ENCODE data around the gene OR6K2. TPM values are rescaled to one million over a fixed set of nuclear protein-coding genes. Genes with fewer than 3 reads are reported as not detected.

The OR6K2 gene
- total RNA-seq, 3 donors from 2014 or later (not counting 1 experiment from before 2014, with no cell fraction given): not detected

DNA sequence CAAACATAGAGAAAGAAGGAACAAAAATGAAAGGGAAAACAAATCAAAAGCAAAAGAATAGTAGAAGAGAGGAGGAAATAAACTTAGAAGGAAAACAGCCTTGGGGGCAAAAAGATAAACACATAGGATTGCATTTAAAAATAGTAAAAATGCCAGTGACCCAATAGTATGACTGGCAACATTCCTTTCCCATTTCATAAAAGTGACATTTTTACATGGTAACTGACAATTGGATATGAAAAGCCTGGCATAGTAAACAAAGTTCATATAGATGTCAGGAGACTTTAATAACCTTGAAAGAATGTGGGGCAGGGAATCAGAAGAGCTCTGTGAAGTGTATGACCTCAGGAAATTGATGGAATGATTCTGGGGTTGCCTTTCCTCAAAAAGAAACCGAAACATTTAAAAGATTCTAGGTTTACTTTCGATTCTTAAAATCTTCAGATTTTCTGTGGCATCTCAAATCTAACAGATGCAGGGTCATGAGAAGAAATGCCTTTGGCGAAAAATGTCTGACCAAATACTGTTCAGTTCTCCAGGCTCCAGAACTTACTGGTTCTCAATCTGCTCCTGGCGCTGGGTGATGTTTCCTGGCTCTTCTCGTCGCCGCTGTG lies 47.6 kb downstream of the OR6K2 start:
- Mint-ChIP-seq H3K36me3 (no peaks in the 10 kb centered on the region), H3K9me3 (no peaks in the 10 kb centered on the region), H3K4me1 (no peaks in the 10 kb centered on the region), H3K27ac (no peak overlapping the region), H3K4me3 (no peak overlapping the region), H3K27me3 (ENCODE audit: low read depth in 2 of 2) (peaks cover 0 to 2% of the 10 kb centered on the region in 2 donors)
- no peaks in the 10 kb centered on the region for H3K9me3 ChIP-seq (ENCODE audit: control insufficient read depth, insufficient read depth, low read length)
- ATAC-seq: no peak
- intact Hi-C loops (cut with micrococcal nuclease): no loop called here
- H3K4me3 ChIP-seq (ENCODE audit: low read length): no peak overlapping the region
- H3K36me3 ChIP-seq (ENCODE audit: control insufficient read depth, insufficient read depth, low read length): no peaks in the 10 kb centered on the region
- H3K27me3 ChIP-seq (ENCODE audit: control insufficient read depth, insufficient read depth, low read length): peaks cover 2% of the 10 kb centered on the region
- TF ChIP-seq, protein P1, sequence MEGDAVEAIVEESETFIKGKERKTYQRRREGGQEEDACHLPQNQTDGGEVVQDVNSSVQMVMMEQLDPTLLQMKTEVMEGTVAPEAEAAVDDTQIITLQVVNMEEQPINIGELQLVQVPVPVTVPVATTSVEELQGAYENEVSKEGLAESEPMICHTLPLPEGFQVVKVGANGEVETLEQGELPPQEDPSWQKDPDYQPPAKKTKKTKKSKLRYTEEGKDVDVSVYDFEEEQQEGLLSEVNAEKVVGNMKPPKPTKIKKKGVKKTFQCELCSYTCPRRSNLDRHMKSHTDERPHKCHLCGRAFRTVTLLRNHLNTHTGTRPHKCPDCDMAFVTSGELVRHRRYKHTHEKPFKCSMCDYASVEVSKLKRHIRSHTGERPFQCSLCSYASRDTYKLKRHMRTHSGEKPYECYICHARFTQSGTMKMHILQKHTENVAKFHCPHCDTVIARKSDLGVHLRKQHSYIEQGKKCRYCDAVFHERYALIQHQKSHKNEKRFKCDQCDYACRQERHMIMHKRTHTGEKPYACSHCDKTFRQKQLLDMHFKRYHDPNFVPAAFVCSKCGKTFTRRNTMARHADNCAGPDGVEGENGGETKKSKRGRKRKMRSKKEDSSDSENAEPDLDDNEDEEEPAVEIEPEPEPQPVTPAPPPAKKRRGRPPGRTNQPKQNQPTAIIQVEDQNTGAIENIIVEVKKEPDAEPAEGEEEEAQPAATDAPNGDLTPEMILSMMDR (IDR thresholded peaks at IDR 0.05): no peak
- no peaks in the 10 kb centered on the region for H3K4me1 ChIP-seq (ENCODE audit: control insufficient read depth, insufficient read depth, low read length)
- no peak overlapping the region for H3K27ac ChIP-seq (ENCODE audit: low read length)
- WGBS (ENCODE audit: insufficient coverage): 86% methylated on average over 7 of the region's 7 CpGs
- DNase-seq: no peak

Other genes starting within 250 kb of the OR6K2 start
- gene OR10K1, start 238.8 kb downstream of the OR6K2 start, total RNA-seq: not detected
- not detected for gene OR10R2, start 228.4 kb downstream of the OR6K2 start, total RNA-seq
- gene OR6Y1, start 146.2 kb downstream of the OR6K2 start, total RNA-seq: not detected
- gene OR6P1, start 130.1 kb downstream of the OR6K2 start, total RNA-seq: not detected
- gene OR10X1, start 120.8 kb downstream of the OR6K2 start, total RNA-seq: not detected
- not detected for gene OR10Z1, start 95.4 kb downstream of the OR6K2 start, total RNA-seq
- under 1 TPM in 1 of 3 donors, not detected in 2; 0.30 TPM for gene SPTA1, start 13.9 kb downstream of the OR6K2 start, total RNA-seq
- 1 to 10 TPM in 1 of 3 donors, not detected in 2; 1.7 TPM for gene OR6K3, start 20.1 kb upstream of the OR6K2 start, total RNA-seq
- gene OR6K6, start 54.1 kb upstream of the OR6K2 start, total RNA-seq: not detected
- 1 to 10 TPM in 1 of 3 donors, not detected in 2; 4.0 TPM for gene OR6N1, start 71.5 kb upstream of the OR6K2 start, total RNA-seq
- gene OR6N2, start 80.6 kb upstream of the OR6K2 start, total RNA-seq: under 1 TPM in 1 of 3 donors, not detected in 2; 0.95 TPM
- 10 to 100 TPM in 1 of 3 donors, 1 to 10 TPM in 2; 3.3 to 14.3 (median 7.0) TPM for gene MNDA, start 130.7 kb upstream of the OR6K2 start, total RNA-seq
- 100 to 1,000 TPM; 171 to 313 (median 197) TPM for gene PYHIN1, start 230.9 kb upstream of the OR6K2 start, total RNA-seq